ENCODE measurements around the gene LY6G6F. TPM values are rescaled to one million over a fixed set of nuclear protein-coding genes. Genes with fewer than 3 reads are reported as not detected.

Gene LY6G6F
- total RNA-seq, 2 experiments from 2014 or later: not detected

- TF ChIP-seq CTCF (IDR thresholded peaks at IDR 0.05): no peak
- peak; percentile 47 for ATAC-seq
- no peak for DNase-seq
- ChIA-PET POLR2A (interaction anchor here (0.7 to 6.0 kb wide), 6 partner anchors 7 to 96 kb away, joined by 3 to 24 read pairs (median 4); partner anchors contain the start of gene VARS1), CTCF (interaction anchor here (1.7 to 9.9 kb wide), 2 partner anchors 35 to 57 kb away, joined by 4 to 59 read pairs; no protein-coding TSS in a partner anchor)
- Mint-ChIP-seq H3K4me3 (peak overlapping the region; percentile 97), H3K27ac (peak overlapping the region; percentile 93), H3K4me1 (ENCODE audit: low read depth) (peaks cover 60% of the 10 kb centered on the region), H3K27me3 (no peaks in the 10 kb centered on the region), H3K36me3 (ENCODE audit: low read depth) (peaks cover 49% of the 10 kb centered on the region), H3K9me3 (no peaks in the 10 kb centered on the region)
- intact Hi-C loops (cut with micrococcal nuclease): loop anchor here (10.0 kb wide), 1 partner anchor 190 kb away; the partner anchor contains the start of genes ATP6V1G2, DDX39B and NFKBIL1
Observed at GRCh38 chr6:31734247-31734820, 27.7 kb downstream of the LY6G6F start.

GRCh38 chr6:31734821-31735406 lies 28.2 kb downstream of the LY6G6F start:
- ChIA-PET POLR2A (interaction anchor here (0.6 to 6.0 kb wide), 10 partner anchors 8 to 254 kb away, joined by 3 to 24 read pairs (median 4); partner anchors contain the start of genes GPANK1 and VARS1), CTCF (interaction anchor here (1.0 to 9.9 kb wide), 4 partner anchors 11 to 92 kb away, joined by 3 to 59 read pairs (median 5); partner anchors contain the start of gene HSPA1B)
- ATAC-seq (peak; percentile 0), DNase-seq (peak; percentile 78)
- Mint-ChIP-seq H3K36me3 (ENCODE audit: low read depth) (peaks cover 51% of the 10 kb centered on the region), H3K27ac (peak overlapping the region; percentile 93), H3K9me3 (no peaks in the 10 kb centered on the region), H3K4me1 (ENCODE audit: low read depth) (peaks cover 60% of the 10 kb centered on the region), H3K4me3 (peak overlapping the region; percentile 97), H3K27me3 (no peaks in the 10 kb centered on the region)
- no peak for TF ChIP-seq CTCF (IDR thresholded peaks at IDR 0.05)
- intact Hi-C loops (cut with micrococcal nuclease): loop anchor here (5.0 to 10.0 kb wide), 2 partner anchors 97 to 190 kb away; partner anchors contain the start of genes ATP6V1G2, DDX39B and NFKBIL1

- Mint-ChIP-seq H3K36me3 (ENCODE audit: low read depth) (peaks cover 54% of the 10 kb centered on the region), H3K27ac (peak within 1 kb of the TSS; percentile 93), H3K4me1 (ENCODE audit: low read depth) (peaks cover 54% of the 10 kb centered on the region), H3K27me3 (no peaks in the 10 kb centered on the region), H3K4me3 (peak within 1 kb of the TSS; percentile 97), H3K9me3 (no peaks in the 10 kb centered on the region)
- intact Hi-C loops (cut with micrococcal nuclease): loop anchor here (5.0 to 10.0 kb wide), 2 partner anchors 96 to 191 kb away; partner anchors contain the start of genes ATP6V1G2, DDX39B and NFKBIL1
- peak; percentile 88 for DNase-seq
- peak; percentile 47 for ATAC-seq
- ChIA-PET POLR2A (interaction anchor here (0.8 to 6.0 kb wide), 11 partner anchors 9 to 98 kb away, joined by 3 to 24 read pairs (median 5); partner anchors contain the start of genes BAG6, GPANK1 and VARS1), CTCF (interaction anchor here (0.7 to 9.9 kb wide), 12 partner anchors 8 to 96 kb away, joined by 3 to 59 read pairs (median 4); partner anchors contain the start of genes DDAH2 and HSPA1B)
- no peak for TF ChIP-seq CTCF (IDR thresholded peaks at IDR 0.05)
Observed at GRCh38 chr6:31736021-31736767, 29.5 kb downstream of the LY6G6F start, which contains the start of gene CLIC1. Gene CLIC1, minus strand, starts transcription at chr6:31736530. Its CDS starts 230 bp downstream, at chr6:31736300.

- TF ChIP-seq CTCF (IDR thresholded peaks at IDR 0.05): no peak
Observed at GRCh38 chr6:31736768-31737314, 30.2 kb downstream of the LY6G6F start.

More at GRCh38 chr6:31736768-31737314, 30.2 kb downstream of the LY6G6F start:
- H3K27me3 Mint-ChIP-seq: no peaks in the 10 kb centered on the region
- intact Hi-C loops (cut with micrococcal nuclease): loop anchor here (5.0 to 10.0 kb wide), 2 partner anchors 95 to 192 kb away; partner anchors contain the start of genes ATP6V1G2, DDX39B and NFKBIL1
- ATAC-seq (no peak), DNase-seq (no peak)
- POLR2A ChIA-PET: interaction anchor here (0.7 to 6.0 kb wide), 15 partner anchors 8 to 1235 kb away, joined by 3 to 24 read pairs (median 5); partner anchors contain the start of genes BAG6, C6orf47, DDX39B and HSPA1B
- peak overlapping the region; percentile 93 for H3K27ac Mint-ChIP-seq
- peak overlapping the region; percentile 97 for H3K4me3 Mint-ChIP-seq
- H3K4me1 Mint-ChIP-seq (ENCODE audit: low read depth): peaks cover 57% of the 10 kb centered on the region
- peaks cover 56% of the 10 kb centered on the region for H3K36me3 Mint-ChIP-seq (ENCODE audit: low read depth)
- CTCF ChIA-PET: interaction anchor here (0.8 to 9.9 kb wide), 11 partner anchors 8 to 140 kb away, joined by 3 to 59 read pairs (median 6); partner anchors contain the start of genes DDAH2 and LSM2
- H3K9me3 Mint-ChIP-seq: no peaks in the 10 kb centered on the region

Data from activated CD8-positive, alpha-beta T cell treated with anti-CD3 and anti-CD28 coated beads for 36 hours (primary cell).